WTC11 (cell line): ENCODE results near the gene MPZ.
"Not testable (repeated sequence)": the region's sequence is repeated elsewhere in the genome, so short reads cannot be mapped to it uniquely, and the experiment has no call there.

Experiments
- CTCF ChIP-seq: fragments of 200-600 bp; IDR thresholded peaks from 2 replicates; pipeline ENCODE4 v1.8.0; 2022; ENCODE audit warnings: antibody characterized with exemption
- E2F1 ChIP-seq: sonication (generic); formaldehyde crosslinking; IDR thresholded peaks from 2 replicates; pipeline ENCODE4 v1.8.0; 2022; ENCODE audit warnings: mild to moderate bottlenecking, missing genetic modification reagents
- ESRRA ChIP-seq: sonication (generic); formaldehyde crosslinking; IDR thresholded peaks from 2 replicates; pipeline ENCODE4 v1.8.1; 2022; ENCODE audit warnings: mild to moderate bottlenecking, missing genetic modification reagents, borderline replicate concordance
- RORB ChIP-seq: fragments of 250-450 bp; sonication (Bioruptor Pico); IDR thresholded peaks from 2 replicates; pipeline ENCODE4 v1.9.0; 2021; ENCODE audit warnings: mild to moderate bottlenecking
- SP1 ChIP-seq: sonication (generic); formaldehyde crosslinking; conservative IDR thresholded peaks from 2 replicates; pipeline ENCODE4 v1.8.1; 2022; ENCODE audit warnings: missing genetic modification reagents
- ZNF138 ChIP-seq: sonication (generic); formaldehyde crosslinking; conservative IDR thresholded peaks from 2 replicates; pipeline ENCODE4 v1.8.1; 2022; ENCODE audit warnings: mild to moderate bottlenecking, moderate library complexity, missing genetic modification reagents
- ZNF232 ChIP-seq: sonication (generic); formaldehyde crosslinking; IDR thresholded peaks from 2 replicates; pipeline ENCODE4 v1.8.0; 2022; ENCODE audit warnings: mild to moderate bottlenecking, missing genetic modification reagents
- TF ChIP-seq, protein P1 (sequence below): sonication (generic); formaldehyde crosslinking; conservative IDR thresholded peaks from 2 replicates; pipeline ENCODE4 v1.8.1; 2023; ENCODE audit warnings: mild to moderate bottlenecking, low read depth, missing genetic modification reagents, moderate library complexity

DNA sequence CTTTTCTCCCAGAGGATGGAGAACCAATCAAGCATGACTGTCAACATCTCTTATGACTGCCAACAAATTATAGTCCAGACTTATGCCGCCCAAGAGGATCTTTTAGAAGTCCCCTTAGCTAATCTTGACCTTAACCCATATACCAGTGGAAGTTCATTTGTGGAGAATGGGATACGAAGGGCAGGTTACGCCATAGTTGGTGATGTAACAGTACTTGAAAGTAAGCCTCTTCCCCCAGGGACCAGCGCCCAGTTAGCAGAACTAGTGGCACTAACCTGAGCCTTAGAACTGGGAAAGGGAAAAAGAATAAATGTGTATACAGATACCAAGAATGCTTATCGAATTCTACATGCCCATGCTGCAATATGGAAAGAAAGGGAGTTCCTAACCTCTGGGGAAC lies 54.5 kb downstream of the MPZ start:
- not testable (repeated sequence) for TF ChIP-seq ZNF138 (CRISPR knock-in tag); ZNF232; E2F1 (CRISPR knock-in tag); SP1 (CRISPR knock-in tag); RORB (CRISPR knock-in tag); ESRRA (CRISPR knock-in tag); CTCF
- TF ChIP-seq, protein P1, sequence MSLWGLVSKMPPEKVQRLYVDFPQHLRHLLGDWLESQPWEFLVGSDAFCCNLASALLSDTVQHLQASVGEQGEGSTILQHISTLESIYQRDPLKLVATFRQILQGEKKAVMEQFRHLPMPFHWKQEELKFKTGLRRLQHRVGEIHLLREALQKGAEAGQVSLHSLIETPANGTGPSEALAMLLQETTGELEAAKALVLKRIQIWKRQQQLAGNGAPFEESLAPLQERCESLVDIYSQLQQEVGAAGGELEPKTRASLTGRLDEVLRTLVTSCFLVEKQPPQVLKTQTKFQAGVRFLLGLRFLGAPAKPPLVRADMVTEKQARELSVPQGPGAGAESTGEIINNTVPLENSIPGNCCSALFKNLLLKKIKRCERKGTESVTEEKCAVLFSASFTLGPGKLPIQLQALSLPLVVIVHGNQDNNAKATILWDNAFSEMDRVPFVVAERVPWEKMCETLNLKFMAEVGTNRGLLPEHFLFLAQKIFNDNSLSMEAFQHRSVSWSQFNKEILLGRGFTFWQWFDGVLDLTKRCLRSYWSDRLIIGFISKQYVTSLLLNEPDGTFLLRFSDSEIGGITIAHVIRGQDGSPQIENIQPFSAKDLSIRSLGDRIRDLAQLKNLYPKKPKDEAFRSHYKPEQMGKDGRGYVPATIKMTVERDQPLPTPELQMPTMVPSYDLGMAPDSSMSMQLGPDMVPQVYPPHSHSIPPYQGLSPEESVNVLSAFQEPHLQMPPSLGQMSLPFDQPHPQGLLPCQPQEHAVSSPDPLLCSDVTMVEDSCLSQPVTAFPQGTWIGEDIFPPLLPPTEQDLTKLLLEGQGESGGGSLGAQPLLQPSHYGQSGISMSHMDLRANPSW (CRISPR knock-in tag), result not testable (repeated sequence)
